Stimulated activated CD4-positive, alpha-beta T cell treated with anti-CD3 and anti-CD28 coated beads, Interleukin-15, amount 100 ng/mL, for 1 hour (primary cell): Measurements from ENCODE around the gene SLC17A1.

Source experiments
- DNase-seq, 2 donors: peaks; one replicate each; pipeline ENCODE4 v3.0.0-alpha.2; 2020; ENCODE audit warnings: low read depth in 1 of 2, low spot score in 1 of 2

The SLC17A1 gene, protein sequence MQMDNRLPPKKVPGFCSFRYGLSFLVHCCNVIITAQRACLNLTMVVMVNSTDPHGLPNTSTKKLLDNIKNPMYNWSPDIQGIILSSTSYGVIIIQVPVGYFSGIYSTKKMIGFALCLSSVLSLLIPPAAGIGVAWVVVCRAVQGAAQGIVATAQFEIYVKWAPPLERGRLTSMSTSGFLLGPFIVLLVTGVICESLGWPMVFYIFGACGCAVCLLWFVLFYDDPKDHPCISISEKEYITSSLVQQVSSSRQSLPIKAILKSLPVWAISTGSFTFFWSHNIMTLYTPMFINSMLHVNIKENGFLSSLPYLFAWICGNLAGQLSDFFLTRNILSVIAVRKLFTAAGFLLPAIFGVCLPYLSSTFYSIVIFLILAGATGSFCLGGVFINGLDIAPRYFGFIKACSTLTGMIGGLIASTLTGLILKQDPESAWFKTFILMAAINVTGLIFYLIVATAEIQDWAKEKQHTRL

DNA sequence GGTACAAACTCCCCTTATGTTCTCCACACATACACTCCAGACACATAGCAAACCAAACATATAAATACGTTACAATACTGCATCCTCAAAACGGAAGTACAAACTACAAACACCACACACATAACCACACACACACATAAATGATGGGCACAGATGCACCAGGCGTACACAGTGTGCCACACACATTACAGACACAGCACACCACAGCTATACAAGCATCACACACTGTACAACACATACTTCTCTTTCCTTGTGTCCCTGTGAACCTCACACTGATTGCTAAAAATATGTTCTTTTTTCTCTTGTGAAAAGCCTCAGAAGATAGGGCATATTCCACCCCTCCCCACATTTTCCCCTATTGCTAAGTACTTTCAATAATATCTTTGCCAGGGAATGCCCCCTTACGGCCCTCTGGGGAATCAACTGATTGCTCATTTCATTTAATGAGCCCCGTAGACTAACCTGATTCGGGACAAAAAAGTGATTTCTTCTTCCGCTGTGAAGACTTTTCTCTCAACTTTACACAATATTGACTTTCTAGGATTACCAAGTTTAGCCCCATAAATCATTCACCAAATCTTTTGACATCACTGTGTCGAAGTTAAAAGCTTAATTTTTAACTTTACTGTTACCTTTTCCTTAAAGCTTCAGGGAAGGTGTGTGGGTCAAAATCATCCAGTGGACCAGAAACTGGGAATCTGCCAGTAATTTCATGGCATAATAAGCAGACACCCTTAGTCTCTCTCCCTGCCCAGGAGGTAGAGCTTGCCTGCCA, at the start of gene SLC17A1:
SLC17A1 (minus strand) TSS at position 521 of the 775 bp plus-strand sequence. CDS start 1,495 bp downstream, outside the sequence.
- DNase-seq, result no peak

DNA sequence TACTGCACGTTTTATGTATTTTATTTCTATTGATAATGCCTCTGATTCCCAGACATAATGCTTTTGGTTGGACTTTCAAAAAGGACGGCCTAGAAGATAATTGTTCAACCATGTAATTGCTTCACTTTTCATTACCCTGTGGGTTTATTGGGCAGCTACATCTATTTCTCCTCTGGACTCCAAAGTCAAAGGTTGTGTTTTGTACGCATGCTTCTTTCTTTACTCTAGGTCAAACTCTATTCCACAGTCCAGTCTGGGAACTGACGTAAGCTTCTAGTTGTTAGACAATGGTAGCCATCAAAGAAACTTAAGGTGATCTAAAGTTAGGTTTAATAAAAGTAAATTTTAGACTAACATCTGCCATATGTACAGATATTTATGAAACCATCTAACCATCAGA, 48.7 kb upstream of the SLC17A1 start:
- DNase-seq, result no peak

DNA sequence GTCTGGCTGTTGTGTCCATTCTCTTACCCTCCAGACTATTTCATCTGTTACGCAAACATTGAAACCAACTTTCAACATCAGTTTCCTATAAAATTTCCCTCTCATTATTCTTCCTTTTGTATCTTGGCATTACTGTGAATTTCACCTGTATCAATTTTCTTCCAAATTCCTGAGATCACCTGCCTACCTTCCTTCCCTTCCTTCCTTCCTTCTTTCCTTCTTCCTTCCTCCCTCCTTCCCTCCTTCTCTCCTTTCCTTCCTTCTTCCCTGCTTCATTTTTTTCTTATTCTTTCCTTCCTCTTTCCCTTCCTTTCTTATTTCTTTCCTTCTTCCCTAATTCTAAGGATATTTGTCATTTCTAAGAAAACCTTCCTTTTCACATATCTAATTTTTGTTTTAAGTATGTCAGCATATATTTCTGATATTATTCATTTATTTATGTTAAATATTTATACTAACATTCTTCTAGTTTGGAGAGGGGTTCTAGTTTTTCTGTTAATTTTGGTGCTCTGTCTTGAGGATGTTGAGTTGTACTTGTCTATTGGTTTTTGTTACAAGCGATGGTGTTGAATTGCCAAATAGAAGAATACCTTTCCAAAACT, 47.0 kb upstream of the SLC17A1 start:
- no peak for DNase-seq

DNA sequence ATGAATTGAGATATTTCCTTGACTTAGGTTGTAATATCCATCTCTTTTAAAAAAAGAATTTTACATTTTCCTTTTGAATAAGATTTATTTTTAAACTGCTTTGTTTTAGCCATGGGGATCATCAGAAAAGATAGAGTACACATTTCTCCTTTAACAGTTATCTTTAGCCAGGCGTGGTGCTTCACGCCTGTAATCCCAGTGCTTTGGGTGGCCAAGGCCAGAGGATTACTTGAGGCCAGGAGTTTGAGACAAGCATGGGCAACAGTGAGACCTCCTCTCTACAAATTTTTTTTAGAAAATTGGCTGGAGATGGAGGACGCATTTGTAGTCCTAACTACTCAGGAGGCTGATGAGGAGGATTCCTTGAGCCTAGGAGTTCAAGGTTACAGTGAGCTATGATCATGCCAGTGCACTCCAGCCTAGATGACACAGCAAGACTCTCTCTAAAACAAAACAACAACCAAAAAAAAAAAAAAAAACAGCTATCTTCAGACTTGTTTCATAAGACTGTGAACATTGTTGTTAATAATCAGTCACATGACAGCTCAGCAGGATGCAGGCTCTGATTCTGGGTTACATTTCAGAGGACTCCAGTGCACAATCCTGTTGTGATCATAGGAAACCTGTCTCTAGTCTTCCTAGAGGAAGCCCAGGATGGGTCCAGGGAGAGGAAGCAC, 44.2 kb upstream of the SLC17A1 start:
- no peak for DNase-seq

DNA sequence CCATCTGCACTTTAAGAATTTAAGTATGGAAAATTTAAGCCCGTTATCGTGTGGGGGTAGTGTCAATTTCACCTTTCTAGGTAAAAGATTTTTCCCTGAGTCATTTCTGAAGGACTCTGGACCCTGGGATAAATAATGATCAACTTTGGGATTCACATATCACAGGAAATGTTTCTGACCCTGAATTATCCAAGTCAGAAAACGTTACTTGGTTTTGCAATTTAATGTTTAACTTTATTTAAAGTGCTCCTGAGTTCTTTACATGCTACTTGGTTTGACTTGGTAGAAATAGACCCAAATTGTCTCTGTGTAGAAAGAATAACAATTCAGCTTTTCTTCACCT, 43.7 kb upstream of the SLC17A1 start:
- DNase-seq, result no peak

DNA sequence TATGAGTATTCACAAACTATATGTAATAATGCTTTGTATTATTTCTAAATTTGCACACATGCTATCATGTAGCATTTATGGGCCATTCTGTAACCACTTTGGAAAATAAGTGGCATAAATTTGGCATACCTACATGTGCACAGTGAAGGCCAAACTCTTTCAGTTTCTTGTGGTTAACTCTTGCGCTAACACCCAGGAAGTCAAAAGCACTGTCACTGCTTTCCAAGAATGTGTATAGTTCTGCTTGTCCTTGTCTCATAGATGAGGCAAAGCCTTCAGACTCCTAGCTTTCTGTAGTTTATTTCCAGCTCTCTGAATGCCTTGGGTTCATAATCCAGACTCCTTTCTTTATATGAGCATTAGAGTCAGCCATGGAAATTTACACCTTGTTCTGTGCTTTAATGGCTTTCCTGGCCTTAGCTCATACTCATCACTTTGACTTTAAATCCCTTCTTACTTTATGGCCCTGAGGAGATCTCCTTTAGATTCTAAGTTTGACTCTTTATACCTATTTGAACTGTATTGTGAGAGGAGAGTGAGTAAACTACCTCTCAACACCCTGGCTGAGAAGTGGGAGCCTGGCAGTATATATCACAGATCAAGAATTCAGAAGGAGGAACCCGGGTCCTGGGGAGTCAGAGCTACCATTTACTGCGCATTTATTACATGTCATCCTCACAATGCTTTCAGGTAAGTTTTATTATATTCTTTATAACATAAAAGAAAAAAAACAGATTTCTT, 43.1 kb upstream of the SLC17A1 start:
- no peak for DNase-seq

DNA sequence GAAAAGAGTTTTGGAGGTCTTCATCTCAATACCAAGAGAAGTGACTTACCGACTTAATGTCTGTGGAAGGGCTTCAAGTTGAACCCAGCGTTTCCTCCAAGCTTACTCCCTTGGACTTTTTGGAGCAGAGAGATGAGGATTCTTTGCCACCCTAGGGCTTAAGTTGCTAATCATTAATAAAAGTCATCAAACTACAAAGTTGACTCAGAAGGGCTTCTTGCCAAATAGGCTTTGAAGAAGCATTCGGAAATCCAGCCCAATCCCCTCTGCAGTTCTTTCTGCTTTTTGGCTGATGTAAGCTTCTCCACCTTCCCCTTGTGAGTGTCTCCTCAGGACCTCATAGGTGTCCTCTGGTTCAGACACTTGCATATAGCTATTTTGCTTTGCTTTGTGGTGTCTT, 42.3 kb upstream of the SLC17A1 start, which contains the start of gene SLC17A3:
SLC17A3 (minus strand) TSS at position 126 of the 400 bp plus-strand sequence. CDS start 5,856 bp downstream, outside the sequence.
- DNase-seq, result no peak

DNA sequence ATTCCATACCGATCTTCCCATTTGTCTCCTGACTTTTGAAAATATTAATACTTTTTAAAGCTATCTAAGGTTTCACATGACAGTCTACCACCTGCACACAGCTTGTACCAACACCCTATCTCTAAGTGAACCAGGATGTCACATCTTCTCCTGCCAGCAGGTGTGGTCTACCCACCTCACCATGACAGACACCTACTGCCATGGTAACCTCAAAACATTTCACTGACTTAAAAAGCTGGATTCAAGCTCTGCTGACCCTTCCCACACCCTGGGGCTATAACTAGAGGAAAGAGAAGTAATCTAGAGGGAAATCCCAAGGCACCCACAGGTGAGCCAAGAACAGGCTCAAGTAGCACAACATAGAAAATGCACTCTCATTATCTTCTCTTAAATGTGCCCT, 41.0 kb upstream of the SLC17A1 start:
- no peak for DNase-seq

DNA sequence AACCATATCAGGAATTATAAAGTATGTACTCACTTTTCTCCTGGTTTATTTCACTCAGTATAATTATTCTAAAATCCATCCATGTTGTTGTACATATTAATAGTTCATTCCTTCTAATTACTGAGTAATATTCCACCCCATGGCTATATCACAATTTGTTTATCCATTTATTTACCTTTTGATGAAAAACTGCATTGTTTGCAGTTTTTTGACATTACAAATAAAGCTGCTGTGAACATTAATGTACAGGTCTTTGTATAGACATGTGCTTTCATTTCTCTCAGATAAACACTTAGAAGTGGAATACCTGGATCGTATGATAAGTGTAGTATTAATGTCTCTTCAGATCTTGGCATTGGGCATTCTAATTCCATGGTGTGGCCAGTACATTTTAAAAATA, 38.0 kb upstream of the SLC17A1 start:
- no peak for DNase-seq

DNA sequence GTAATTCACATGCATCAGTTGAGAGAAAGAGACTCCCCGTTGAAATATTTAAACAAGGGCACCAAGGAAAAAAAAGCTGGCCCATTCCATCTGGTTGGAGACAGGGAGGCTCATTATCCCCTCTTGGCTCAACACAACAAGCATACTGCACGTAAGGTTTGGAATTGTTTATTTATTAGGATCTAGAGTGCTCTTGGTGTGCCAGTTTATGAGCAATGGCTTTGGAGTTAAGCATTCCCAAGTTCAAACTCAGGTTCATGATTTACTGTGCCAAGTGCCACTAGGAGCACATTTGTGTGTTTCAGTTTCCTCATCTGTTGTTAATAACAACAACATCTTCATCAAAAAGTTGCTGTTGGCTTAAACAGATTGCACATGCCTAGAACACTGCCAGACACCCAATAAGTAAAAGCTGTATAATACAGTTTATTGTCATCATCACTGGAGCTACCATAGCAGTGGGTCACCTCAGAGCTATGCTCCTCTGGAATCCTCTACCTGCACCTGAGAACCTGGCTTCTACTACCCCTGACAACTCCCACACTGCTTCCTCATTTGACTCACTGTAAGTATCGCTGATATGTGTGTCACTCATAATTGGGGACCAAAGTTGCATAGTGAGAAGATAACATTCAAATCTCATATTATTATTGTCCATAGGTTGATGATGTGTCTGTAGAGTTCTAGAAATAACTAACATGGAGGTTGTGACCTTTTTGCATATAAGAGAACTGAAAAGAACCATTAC, 36.8 kb upstream of the SLC17A1 start:
- no peak for DNase-seq

DNA sequence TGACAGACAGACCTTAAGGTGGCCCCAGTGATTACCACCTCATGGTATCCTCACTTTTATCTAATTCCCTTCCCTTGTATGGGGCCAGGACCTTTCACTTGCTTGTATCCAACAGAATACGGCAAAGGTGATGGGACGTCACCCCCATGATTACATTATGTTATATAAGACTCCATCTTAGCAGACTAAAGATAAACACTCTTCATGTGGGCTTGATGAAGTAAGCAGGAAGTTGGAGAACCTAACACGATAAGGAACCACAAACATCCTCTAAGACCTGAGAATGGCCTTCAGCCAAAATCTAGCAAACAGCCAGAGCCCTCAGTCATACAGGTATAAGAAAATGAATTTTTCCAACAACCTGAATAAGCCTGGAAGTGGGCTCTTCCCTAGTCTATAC, 34.2 kb upstream of the SLC17A1 start:
- DNase-seq, result no peak

DNA sequence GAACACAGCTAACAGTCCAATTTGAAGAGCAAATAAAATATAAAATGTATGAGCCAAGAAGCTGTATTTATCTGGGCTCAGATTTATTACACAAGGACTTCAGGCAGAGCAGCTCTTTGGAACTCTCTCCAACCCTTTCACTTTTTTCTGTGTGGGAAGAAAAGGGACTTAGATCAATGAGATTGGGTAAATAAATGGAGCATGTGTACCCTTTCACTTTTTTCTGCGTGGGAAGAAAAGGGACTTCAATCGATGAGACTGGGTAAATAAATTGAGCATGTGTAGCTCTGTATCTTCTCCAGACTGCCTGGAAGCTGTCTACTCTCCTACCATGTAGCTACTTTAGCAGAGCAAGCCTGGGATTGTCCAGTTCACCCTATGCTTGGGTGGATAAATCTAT, 31.5 kb upstream of the SLC17A1 start:
- no peak for DNase-seq

DNA sequence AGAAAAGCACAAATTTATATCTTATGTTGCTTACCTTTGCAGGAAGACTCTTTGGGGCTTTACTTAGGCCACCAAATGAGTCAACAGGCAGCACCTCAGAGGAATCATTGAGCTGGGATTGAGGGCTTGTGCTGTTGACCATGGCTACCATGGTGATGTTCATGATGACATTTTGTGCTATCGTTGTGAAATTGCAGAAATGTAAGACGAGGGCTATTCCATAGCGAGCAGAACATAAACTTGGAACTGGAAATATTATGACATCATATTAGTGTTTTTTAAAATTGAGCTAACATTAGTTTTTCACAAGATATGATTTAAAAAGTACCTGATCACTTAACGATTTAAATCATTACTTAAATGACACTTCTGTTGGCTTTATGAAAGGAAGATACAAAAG, 30.3 kb upstream of the SLC17A1 start:
- no peak for DNase-seq

DNA sequence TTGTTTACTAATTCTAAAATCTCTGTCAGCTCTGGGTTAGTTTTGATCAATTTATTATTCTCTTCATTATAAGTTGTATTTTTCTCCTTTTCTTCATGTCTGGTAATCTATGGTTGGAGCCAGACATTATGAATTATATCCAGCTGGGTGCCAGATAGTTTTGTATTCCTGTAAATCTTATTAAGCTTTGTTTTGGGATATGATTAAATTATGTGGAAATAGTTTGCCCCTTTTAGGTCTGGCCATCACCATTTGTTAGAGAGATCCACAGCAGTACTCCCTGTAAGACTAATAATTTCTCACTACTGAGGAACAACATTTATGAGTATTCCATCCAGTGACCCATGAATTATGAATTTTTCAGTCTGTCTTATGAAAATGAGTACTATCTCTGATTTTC, 20.9 kb upstream of the SLC17A1 start:
- no peak for DNase-seq

DNA sequence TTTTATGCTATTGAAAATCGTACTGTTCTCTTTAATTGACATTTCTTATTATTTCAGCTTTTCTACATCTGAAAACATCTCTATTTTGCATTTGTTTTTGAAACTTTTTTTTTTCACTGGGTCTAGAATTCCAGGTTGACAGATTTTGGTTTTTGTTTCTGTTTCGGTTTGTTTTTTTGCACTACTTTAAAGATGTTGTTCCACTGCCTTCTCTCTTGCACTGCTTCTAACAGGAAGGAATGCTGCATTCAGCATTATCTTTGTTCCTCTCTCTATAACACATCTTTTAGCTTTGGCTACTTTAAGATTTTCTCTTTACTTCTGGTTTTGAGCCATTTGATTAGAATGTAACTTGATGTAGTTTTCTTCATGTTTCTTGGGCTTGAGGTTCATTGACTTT, 20.1 kb upstream of the SLC17A1 start:
- no peak for DNase-seq

DNA sequence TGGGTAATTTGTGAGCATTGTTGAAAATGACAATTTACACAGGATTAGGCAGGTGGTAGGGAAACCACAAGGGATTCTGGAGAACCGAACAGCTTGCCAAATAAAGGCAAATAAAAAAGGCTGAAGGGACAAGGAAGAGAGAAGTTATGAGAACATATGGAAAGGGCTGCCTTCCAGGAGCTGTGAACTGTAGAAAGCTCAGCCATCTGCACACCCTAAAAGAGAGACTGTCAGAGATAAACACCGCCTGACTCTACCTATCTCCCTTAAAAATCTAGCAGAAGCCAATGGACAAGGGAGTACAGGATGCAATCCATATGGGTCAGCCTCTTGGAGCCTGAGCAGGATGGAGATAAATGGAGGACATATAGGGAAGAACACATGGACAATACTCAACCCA, 12.7 kb upstream of the SLC17A1 start:
- DNase-seq, result no peak

DNA sequence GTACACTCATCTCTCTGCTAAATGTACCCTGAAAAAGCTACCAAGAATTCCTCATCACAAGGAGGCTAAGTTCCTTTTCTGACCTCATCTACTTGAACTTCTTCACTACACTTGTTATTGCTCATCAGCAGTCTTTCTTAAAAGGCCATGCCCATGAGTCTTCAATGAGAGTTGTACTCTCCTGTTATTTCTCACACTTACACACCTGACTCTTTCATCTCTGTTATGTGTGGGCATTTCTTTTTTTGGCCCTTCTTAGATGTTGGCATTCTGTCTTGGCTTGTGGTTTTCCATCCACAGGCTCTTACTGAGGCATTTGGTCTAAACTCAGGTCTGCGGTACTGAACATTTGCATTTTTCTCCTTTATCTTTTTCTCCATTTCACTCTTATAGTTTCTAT, 10.7 kb upstream of the SLC17A1 start:
- no peak for DNase-seq

DNA sequence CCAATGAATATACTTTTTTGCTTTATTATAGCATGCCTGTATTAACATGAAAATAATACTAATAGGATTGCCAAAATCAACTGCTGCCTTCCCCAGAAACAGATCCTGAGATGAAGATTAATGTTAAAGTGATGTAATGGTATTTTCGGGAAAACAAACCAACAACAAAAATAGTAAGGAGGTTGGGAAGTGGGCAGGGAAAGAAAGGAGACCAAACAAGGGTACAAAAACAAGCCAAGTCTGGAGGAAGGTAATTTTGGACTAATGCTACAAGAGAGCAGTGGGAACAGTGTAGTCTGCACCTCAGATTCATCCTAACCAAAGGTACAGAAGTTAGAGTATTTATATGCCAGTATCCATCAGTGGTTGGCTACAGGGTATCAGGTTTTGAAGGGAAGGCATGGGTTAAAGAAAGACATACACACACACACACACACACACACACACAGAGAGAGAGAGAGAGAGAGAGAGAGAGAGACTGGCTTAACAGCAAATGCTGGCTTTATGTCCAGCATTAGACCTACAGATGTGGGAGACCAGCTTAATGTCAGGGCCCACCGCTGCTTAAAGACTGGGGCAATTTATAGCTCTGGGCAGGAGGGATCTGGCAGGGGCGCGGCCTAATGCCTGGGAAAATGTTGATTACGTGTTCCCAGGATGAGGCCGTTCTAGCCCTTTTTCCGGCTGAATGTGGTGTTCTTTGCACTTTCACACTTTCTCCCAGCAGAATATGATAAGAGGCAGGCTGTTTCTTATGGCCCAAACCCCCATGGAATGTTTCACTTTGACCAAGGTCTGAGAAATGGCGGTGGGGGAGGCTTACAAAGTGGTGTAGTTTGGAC, 3.8 kb upstream of the SLC17A1 start:
- DNase-seq, result no peak

DNA sequence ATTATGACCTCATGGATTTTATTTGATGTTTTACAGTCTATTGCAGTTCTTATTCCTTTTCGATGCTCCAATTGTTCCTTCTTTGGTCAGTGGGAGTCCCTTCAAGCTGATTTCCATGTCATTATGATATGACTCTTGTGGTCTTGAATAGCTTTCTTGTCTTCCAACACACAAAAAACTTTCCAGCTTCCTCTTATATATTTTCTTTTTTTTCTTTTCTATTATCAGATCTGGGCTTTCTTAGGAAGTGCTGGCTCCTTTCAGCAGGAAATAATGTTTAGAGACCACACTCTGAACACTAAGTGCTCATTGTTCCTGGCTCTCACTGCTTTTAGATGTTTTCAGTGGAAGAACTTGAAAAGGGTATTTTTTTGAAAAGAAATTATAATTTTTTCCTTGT, 3.1 kb upstream of the SLC17A1 start:
- DNase-seq, result no peak
